Muscle of back (tissue), 11 donors: ENCODE results near the gene MAP3K2. TPM values are rescaled to one million over a fixed set of nuclear protein-coding genes. Genes with fewer than 3 reads are reported as not detected.
A peak's percentile ranks its signal among the peaks of the same experiment; 100 is the strongest.
"Not testable (repeated sequence)": the region's sequence is repeated elsewhere in the genome, so short reads cannot be mapped to it uniquely, and the experiment has no call there.

Experiments
- DNase-seq, 3 donors: peaks; one replicate each; pipeline versions ENCODE4 v3.0.0 to v3.0.0-alpha.2; 2013
- polyA plus RNA-seq, 10 donors: library from polyadenylated mRNA; unstranded; fragments of 120-200 nt; gene quantifications; one replicate each; pipeline ENCODE4 v1.2.1, GENCODE V29; 2013; ENCODE audit not compliant: insufficient read length in 10 of 10

Gene MAP3K2
- polyA plus RNA-seq, 10 donors: 13.1 to 20.1 (median 17.4) TPM

GRCh38 chr2:127421116-127421800 lies 33.5 kb upstream of the MAP3K2 start:
- no peak for DNase-seq

GRCh38 chr2:127420039-127420864 lies 32.5 kb upstream of the MAP3K2 start:
- no peak for DNase-seq

- DNase-seq: no peak
Measured at GRCh38 chr2:127419448-127420038, 31.8 kb upstream of the MAP3K2 start.

- no peak for DNase-seq
Measured at GRCh38 chr2:127419112-127419430, 31.3 kb upstream of the MAP3K2 start.

- DNase-seq: no peak
Measured at GRCh38 chr2:127418300-127419111, 30.7 kb upstream of the MAP3K2 start, which contains the start of gene PROC. PROC (plus strand) TSS chr2:127418427; CDS start chr2:127419943, 1,516 bp downstream.

- no peak for DNase-seq
Measured at GRCh38 chr2:127417406-127417805, 29.6 kb upstream of the MAP3K2 start.

- no peak for DNase-seq
Measured at GRCh38 chr2:127416506-127417001, 28.8 kb upstream of the MAP3K2 start.

GRCh38 chr2:127415593-127416505 lies 28.1 kb upstream of the MAP3K2 start:
- DNase-seq: peak in 1 of 3 donors; percentile 62

GRCh38 chr2:127414638-127415592 lies 27.1 kb upstream of the MAP3K2 start:
- no peak for DNase-seq

GRCh38 chr2:127413782-127414637 lies 26.2 kb upstream of the MAP3K2 start:
- DNase-seq: no peak

- DNase-seq: no peak
Measured at GRCh38 chr2:127413200-127413599, 25.4 kb upstream of the MAP3K2 start.

- DNase-seq: no peak
Measured at GRCh38 chr2:127411653-127412369, 24.0 kb upstream of the MAP3K2 start.

- DNase-seq: peak in 2 of 3 donors; percentile 65
Measured at GRCh38 chr2:127410871-127411652, 23.3 kb upstream of the MAP3K2 start.

- DNase-seq: not testable (repeated sequence)
Measured at GRCh38 chr2:127409716-127410115, 21.9 kb upstream of the MAP3K2 start.

- DNase-seq: no peak
Measured at GRCh38 chr2:127408807-127409099, 21.0 kb upstream of the MAP3K2 start.

- peak; percentile 91 to 94 (median 91) for DNase-seq
Measured at GRCh38 chr2:127408004-127408806, 20.4 kb upstream of the MAP3K2 start.
